ENCODE results near the gene SLC25A26.

The SLC25A26 gene

DNA sequence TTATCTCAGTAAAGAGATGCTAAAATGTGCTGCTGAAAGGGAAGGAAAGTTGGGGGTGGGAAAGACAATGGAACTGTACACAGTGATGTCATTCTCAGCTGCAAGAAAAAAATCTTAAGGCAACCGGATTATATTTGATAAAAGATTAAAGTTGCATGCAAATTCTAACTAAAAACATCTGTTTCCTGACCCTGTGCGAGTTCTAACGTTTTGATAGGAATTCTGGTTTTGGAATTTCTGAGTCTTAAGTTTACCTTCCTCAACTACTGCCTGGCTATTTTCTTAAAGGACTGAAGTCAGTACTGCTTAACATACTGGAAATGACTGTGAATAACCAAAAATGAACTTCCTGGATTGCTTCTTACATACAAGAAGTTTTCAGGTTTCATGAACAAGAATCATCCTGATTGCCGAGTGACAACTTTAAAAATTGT, 115.5 kb downstream of the SLC25A26 start:
- DNase-seq, result no peak

DNA sequence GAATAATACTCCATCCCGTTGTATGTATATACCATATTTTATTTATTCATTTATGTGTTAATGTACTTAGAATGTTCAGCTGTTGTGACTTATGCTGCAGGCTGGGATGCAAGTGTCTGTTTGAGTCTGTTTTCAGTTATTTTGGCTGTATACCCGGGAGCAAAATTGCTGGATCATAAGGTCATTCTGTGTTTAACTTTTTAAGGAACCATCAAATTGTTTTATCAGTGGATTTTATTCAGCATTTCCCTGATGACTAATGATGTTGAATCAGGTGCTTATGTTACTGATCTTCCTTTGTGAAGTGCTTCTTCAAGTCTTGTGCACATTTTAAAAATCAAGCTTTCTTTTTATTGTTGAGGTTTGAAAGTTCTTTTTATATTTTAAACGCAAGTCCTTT, 118.1 kb downstream of the SLC25A26 start:
- no peak for DNase-seq

DNA sequence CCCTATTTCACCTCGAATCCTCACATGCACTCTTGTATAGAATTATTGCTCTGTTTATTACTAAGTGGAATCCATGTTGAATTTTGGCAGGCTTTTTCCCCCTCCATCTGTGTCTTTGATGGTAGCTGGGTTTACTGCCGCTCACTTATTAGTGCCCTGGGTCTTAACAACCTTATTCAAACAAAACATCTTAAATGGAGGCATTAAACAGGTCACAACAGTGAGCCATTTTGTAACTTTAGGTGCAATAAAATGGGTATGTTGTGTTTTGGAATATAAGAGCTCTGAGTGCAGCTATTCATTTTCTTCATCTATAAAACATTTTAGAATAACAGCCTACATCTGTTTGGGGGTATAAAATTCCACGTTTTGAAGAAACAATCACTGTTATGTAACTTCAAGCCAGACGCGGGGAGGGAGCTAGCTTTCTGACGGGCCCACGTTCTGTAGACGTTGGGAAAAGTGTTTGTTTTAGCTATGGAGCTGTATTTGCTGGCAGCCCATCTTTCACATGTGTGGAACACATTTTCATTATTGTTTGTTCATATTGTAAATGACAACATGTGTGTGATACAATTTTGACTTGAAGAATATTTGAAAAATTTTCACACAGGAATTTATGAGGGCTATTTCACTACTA, 122.0 kb downstream of the SLC25A26 start:
- DNase-seq, result no peak

- no peak for DNase-seq
Measured at GRCh38 chr3:66344391-66344811, 123.6 kb downstream of the SLC25A26 start.

GRCh38 chr3:66344848-66345578, 124.2 kb downstream of the SLC25A26 start:
- DNase-seq, result no peak

DNA sequence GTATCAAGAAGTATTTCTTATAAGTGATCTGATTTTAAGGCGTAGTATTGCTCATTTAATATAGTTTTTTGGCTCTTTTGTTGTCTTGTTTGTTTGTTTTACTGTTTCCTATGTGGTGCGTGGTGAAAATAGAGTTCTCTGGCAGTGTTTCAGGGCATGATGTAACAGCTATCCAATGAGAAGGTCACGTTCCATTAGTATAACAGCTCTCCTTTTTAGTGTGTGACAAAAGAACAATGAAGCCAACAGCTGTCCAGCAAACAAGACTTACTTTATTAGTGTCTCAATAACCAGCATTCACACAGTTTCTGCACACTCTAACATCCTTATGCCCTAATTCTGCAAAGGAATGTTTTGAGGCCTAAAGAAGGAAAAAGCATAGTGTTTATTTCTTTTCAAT, 127.9 kb downstream of the SLC25A26 start:
- no peak for DNase-seq

DNA sequence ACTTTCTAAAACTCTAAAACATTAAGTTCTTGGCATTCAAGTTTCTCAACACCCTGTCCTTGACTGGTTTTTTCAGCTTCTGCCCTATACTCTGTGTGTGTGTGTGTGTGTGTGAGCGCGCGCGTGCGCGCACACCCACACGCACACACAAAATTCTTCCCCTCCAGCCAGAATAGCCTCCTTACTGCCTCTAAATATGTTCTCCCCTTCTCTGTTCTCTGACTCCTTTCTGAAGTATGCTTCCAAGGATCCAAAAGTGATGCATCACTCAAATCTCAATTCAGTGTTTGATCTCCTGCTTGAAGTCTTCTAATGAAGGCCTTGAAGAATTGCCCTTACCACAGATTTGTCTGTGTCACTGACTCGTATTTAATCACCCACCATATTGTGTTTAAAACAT, 129.8 kb downstream of the SLC25A26 start:
- DNase-seq, result no peak

DNA sequence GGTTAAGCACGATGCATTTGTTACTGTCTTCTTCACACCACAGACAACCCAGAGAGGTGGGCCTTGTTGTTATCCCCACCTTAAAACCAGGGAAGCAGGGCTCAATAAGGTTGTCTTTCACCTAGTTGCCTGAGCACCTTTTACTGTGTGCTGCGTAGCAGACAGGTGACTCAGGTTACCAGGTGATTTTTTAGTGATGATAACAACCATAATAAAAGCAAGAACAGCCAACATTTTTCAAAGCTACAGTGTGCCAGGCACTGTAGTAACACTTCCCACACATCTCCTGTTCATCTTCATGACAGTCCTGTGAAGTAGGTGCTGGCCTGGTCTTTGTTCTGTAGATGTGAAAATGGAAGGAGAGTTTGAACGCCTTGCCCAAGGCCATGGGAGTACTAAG, 132.2 kb downstream of the SLC25A26 start:
- DNase-seq, result no peak

DNA sequence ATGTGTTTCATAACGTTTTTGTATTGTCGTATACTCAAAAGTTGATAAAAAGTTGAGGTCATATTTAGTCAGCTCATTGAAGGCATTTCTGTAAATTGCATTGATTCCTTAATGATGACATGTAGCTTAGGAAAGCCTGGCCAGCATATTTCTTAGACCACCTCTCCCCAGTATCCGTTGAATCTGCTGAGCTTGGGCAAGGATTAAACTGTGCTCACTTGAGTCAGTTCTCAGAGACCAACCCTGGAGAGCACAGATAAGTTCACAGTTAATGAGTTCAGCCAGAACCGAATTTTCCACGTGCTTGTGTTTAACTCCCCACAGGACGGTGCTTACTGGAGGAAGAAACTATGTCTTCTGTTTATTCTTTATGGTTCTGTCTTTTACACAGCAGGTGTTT, 132.7 kb downstream of the SLC25A26 start:
- DNase-seq, result no peak

DNA sequence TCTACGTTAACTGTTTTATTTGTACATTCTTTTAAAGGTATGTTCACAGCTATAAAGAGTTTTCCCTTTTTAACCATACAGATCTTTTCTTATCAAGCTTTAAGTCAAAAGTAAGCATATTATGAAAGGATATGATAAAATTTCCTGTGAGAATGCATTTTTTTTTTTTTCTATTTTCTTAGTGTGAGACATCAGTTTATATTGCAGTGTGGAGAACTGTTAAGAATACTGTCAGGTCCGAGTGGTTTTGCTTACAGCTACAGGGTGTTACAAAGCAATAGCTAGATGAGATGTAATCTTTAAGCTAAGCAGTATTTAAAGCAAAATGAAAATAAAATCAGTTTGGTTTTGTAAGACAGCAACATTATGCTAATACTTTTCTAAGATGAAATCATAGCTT, 133.2 kb downstream of the SLC25A26 start:
- DNase-seq, result no peak

- no peak for DNase-seq
Measured at GRCh38 chr3:66355394-66355793, 134.6 kb downstream of the SLC25A26 start.

DNA sequence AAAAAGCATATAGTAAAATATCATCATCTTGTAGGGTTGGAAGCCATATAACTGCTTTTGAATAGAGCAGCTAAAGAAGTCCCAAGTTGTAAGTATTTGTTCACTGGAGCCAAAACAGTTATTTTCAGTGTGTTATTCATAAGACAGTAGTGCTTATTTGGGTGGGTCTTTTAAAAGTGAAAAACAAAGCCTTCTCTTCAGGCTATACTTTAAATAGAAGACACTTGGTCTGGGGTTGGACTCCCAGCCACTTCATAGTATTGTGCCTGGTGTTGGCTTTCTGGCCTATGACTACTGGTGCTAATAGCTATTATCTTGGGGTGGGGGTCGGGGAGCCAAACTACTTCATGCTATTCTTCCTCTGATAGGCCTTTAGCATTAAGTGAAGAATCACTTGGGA, 135.2 kb downstream of the SLC25A26 start:
- no peak for DNase-seq

DNA sequence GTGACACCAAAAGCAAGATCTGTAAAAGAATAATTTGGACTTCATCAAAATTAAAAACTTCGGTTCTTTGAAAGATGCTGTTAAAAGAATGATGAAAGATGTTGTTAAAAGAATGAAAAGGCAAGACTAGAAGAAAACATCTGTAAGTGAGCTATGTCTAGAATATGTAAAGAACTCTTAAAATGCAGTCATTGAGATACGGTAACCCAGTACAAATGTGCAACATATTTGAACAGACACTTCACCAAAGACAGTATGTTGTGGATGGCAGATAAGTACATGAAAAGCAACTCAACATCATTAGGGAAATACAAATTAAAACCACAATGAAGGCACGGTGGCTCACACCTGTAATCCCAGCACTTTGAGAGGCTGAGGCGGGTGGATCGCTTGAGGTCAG, 140.6 kb downstream of the SLC25A26 start:
- no peak for DNase-seq

- no peak for DNase-seq
Measured at GRCh38 chr3:66362541-66362941, 141.7 kb downstream of the SLC25A26 start.

DNA sequence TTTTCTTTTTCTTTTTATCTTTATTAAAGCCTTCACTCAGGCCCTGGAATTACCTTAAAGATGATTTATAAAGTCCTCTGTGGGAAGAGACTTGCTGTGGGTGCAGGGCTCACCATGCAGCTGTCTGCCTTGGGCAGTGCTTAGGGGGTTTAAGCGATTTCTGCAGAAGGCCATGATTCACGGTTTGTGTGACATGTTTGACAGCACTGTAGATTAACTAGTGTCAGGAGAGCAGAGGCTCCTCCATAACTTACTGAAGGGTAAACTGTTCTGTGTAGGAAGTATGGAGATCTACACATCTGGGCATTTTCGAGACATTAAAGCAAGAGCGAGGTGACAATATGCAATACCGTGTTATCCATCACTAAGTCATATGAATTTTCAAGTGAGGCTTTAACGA, 142.3 kb downstream of the SLC25A26 start:
- no peak for DNase-seq

- no peak for DNase-seq
Measured at GRCh38 chr3:66365080-66365479, 144.3 kb downstream of the SLC25A26 start.

DNA sequence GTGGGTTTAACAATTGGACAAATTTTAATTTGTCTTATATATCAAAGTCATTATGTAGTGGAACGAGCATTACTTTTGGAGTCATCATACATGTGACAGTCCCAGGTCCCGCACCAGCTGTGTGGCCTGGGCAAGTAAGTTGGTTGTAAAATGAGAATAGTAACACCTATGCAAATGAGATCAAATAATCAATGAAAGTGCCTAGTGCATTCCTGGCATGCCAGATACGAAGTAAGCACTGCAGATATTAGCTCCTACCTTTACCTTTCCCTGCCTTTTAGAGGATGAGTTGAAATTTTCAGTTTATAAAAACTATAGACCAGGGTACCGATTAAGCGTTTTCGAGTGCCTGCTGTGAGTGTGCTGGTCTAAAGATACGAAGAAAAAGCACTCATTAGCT, 145.9 kb downstream of the SLC25A26 start:
- no peak for DNase-seq

DNA sequence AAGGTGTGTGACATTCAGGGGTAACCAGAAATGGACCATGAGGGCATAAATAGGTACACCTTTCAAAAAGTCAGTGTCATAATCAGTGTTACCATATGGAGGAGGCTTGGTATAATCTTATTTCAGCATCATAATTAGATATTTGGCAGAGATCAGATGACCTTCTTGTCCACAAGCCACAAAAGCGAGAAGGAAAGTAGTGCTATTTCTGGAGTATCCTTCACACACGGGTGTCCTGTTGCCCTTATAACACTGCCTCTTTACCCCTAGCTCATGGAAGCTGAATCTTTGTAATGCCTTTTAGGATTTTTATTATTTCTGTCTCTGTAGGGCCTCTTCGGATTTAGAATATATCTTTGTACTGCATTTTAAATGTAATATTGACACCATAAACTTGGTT, 147.2 kb downstream of the SLC25A26 start:
- DNase-seq, result no peak

DNA sequence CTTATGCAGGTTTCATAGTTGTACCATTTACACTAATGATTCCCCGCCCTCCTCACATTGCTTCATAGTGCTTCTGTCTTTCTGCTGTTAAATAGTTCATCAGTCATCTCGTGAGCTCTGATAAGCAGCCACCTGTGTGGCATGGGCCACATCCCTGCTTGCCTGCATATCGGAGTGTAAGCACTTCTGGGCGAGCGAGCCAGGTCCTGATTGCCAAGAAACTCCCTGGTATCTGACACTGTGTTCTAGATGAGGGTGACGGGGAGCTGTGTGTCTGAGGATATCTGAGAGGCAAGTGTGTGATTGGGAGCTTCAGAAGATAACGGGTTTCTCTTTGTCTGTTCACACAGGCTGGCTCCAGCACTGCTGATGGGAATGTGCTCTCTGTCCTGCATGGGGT, 149.4 kb downstream of the SLC25A26 start:
- DNase-seq, result no peak

GRCh38 chr3:66371432-66371831, 150.6 kb downstream of the SLC25A26 start:
- no peak for DNase-seq

GRCh38 chr3:66372681-66373350, 152.0 kb downstream of the SLC25A26 start:
- peak; percentile 52 for DNase-seq

GRCh38 chr3:66376568-66376967, 155.8 kb downstream of the SLC25A26 start:
- DNase-seq, result no peak

GRCh38 chr3:66377800-66378199, 157.0 kb downstream of the SLC25A26 start:
- no peak for DNase-seq

DNA sequence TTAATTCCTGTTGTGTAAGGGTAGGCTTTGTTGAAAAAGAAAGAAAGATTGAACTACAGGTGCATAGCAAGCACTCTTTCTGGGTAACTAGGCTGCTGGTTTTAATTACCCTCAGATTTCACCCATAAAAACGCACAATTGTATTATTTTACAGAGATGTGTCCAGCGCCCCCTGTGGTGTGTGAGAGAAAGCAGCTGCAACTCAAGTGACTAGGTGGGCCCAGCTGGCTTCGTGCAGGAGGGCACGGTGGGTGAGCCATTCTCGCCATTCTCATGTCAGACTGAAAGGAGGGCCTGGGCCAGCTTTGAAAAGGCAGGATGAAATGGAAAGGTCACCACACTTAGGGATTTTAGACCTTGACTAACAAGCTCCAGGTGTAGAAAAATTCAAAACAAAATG, 157.5 kb downstream of the SLC25A26 start:
- DNase-seq, result peak; percentile 51

Data from activated T-cell treated with anti-CD3 and anti-CD28 coated beads, Interleukin-2, amount 50 U/mL, for 1 hour (primary cell).